ENCODE measurements around the gene KCNQ5.

Gene KCNQ5

GRCh38 chr6:72857791-72858585 is 236.1 kb downstream of the KCNQ5 start:
- H3K9me3 ChIP-seq (ENCODE audit: low read length): no peaks in the 10 kb centered on the region
- no peaks in the 10 kb centered on the region for H3F3A ChIP-seq (ENCODE audit: insufficient read depth, low read length)
- no peak overlapping the region for H2AFZ ChIP-seq (ENCODE audit: low read length)
- no peaks in the 10 kb centered on the region for H3K9me2 ChIP-seq (ENCODE audit: low read depth, low read length)
- H3K27ac ChIP-seq (ENCODE audit: low read depth, low read length, poor library complexity, severe bottlenecking): no peak overlapping the region
- no peak overlapping the region for H3K4me2 ChIP-seq (ENCODE audit: low read length)
- no peaks in the 10 kb centered on the region for H3K27me3 ChIP-seq (ENCODE audit: insufficient read depth, low read length)
- no peaks in the 10 kb centered on the region for H3K36me3 ChIP-seq (ENCODE audit: insufficient read depth, low read length)
- no peak for TF ChIP-seq CTCF (IDR thresholded peaks at IDR 0.05; ENCODE audit: low read length)
- TF ChIP-seq EZH2 (IDR thresholded peaks at IDR 0.05; ENCODE audit: borderline replicate concordance, low read length): no peak
- no peak overlapping the region for H3K9ac ChIP-seq (ENCODE audit: low read length)
- peaks cover 5% of the 10 kb centered on the region for H3K4me1 ChIP-seq (ENCODE audit: insufficient read depth, low read length, severe bottlenecking)
- no peaks in the 10 kb centered on the region for H4K20me1 ChIP-seq (ENCODE audit: insufficient read depth, low read length)
- peaks cover 6% of the 10 kb centered on the region; the same call in 1 of the 2 replicates for H3K79me2 ChIP-seq (ENCODE audit: insufficient read depth, low read length)
- H3K4me3 ChIP-seq (ENCODE audit: low read depth, low read length, poor library complexity, severe bottlenecking): no peak overlapping the region

- H3K79me2 ChIP-seq (ENCODE audit: insufficient read depth, low read length): peaks cover 6% of the 10 kb centered on the region; the same call in 1 of the 2 replicates
- no peaks in the 10 kb centered on the region for H3K9me2 ChIP-seq (ENCODE audit: low read depth, low read length)
- no peak overlapping the region for H3K4me2 ChIP-seq (ENCODE audit: low read length)
- no peak for TF ChIP-seq EZH2 (IDR thresholded peaks at IDR 0.05; ENCODE audit: borderline replicate concordance, low read length)
- TF ChIP-seq CTCF (IDR thresholded peaks at IDR 0.05; ENCODE audit: low read length): no peak
- H3K4me3 ChIP-seq (ENCODE audit: low read depth, low read length, poor library complexity, severe bottlenecking): no peak overlapping the region
- no peak overlapping the region for H3K27ac ChIP-seq (ENCODE audit: low read depth, low read length, poor library complexity, severe bottlenecking)
- peaks cover 5% of the 10 kb centered on the region for H3K4me1 ChIP-seq (ENCODE audit: insufficient read depth, low read length, severe bottlenecking)
- no peaks in the 10 kb centered on the region for H3K9me3 ChIP-seq (ENCODE audit: low read length)
- no peak overlapping the region for H2AFZ ChIP-seq (ENCODE audit: low read length)
- H3F3A ChIP-seq (ENCODE audit: insufficient read depth, low read length): no peaks in the 10 kb centered on the region
- no peaks in the 10 kb centered on the region for H4K20me1 ChIP-seq (ENCODE audit: insufficient read depth, low read length)
- no peaks in the 10 kb centered on the region for H3K27me3 ChIP-seq (ENCODE audit: insufficient read depth, low read length)
- no peaks in the 10 kb centered on the region for H3K36me3 ChIP-seq (ENCODE audit: insufficient read depth, low read length)
- H3K9ac ChIP-seq (ENCODE audit: low read length): no peak overlapping the region
Observed at GRCh38 chr6:72861059-72861458, 239.2 kb downstream of the KCNQ5 start.

- Histone ChIP-seq H3K79me2 (ENCODE audit: insufficient read depth, low read length) (peaks cover 6% of the 10 kb centered on the region; the same call in 1 of the 2 replicates), H3K27ac (ENCODE audit: low read depth, low read length, poor library complexity, severe bottlenecking) (peak overlapping the region; percentile 31), H3K9ac (ENCODE audit: low read length) (no peak overlapping the region), H3K9me3 (ENCODE audit: low read length) (no peaks in the 10 kb centered on the region), H3K27me3 (ENCODE audit: insufficient read depth, low read length) (no peaks in the 10 kb centered on the region), H4K20me1 (ENCODE audit: insufficient read depth, low read length) (no peaks in the 10 kb centered on the region), H3K9me2 (ENCODE audit: low read depth, low read length) (no peaks in the 10 kb centered on the region), H3K4me2 (ENCODE audit: low read length) (no peak overlapping the region), H3K4me3 (ENCODE audit: low read depth, low read length, poor library complexity, severe bottlenecking) (no peak overlapping the region), H3F3A (ENCODE audit: insufficient read depth, low read length) (no peaks in the 10 kb centered on the region), H3K36me3 (ENCODE audit: insufficient read depth, low read length) (no peaks in the 10 kb centered on the region), H3K4me1 (ENCODE audit: insufficient read depth, low read length, severe bottlenecking) (peaks cover 5% of the 10 kb centered on the region), H2AFZ (ENCODE audit: low read length) (no peak overlapping the region)
- no peak for TF ChIP-seq CTCF (IDR thresholded peaks at IDR 0.05; ENCODE audit: low read length)
- TF ChIP-seq EZH2 (IDR thresholded peaks at IDR 0.05; ENCODE audit: borderline replicate concordance, low read length): no peak
Observed at GRCh38 chr6:72861935-72862432, 240.1 kb downstream of the KCNQ5 start.
